GM11168 (cell line): Measurements from ENCODE around the gene PLA2G5.
"Not testable (repeated sequence)": the region's sequence is repeated elsewhere in the genome, so short reads cannot be mapped to it uniquely, and the experiment has no call there.

Experiments used
- in situ Hi-C: fragments of 300-500 bp; cut with MboI; formaldehyde crosslinking; loops from one replicate; pipeline ENCODE4 v1.12.0; 2022; ENCODE audit warnings: low sequenced_read_pairs; ENCODE audit not compliant: unreplicated experiment

PLA2G5 gene

GRCh38 chr1:20069874-20070273, at the start of gene PLA2G5:
TSS of gene PLA2G5 (plus strand) at chr1:20070194. CDS start at chr1:20084831, 14,637 bp downstream.
- in situ Hi-C loops = no loop called here

- in situ Hi-C loops = no loop called here
Observed at GRCh38 chr1:20028125-20028524, 41.9 kb upstream of the PLA2G5 start.

GRCh38 chr1:20028726-20029125, 41.3 kb upstream of the PLA2G5 start:
- in situ Hi-C loops = no loop called here

GRCh38 chr1:20029178-20029912, 40.6 kb upstream of the PLA2G5 start:
- in situ Hi-C loops = no loop called here

- in situ Hi-C loops = not testable (repeated sequence)
Observed at GRCh38 chr1:20030436-20031151, 39.4 kb upstream of the PLA2G5 start.

- in situ Hi-C loops = no loop called here
Observed at GRCh38 chr1:20031161-20031560, 38.8 kb upstream of the PLA2G5 start.

GRCh38 chr1:20031836-20032235, 38.2 kb upstream of the PLA2G5 start:
- in situ Hi-C loops = no loop called here

- in situ Hi-C loops = no loop called here
Observed at GRCh38 chr1:20032425-20032824, 37.6 kb upstream of the PLA2G5 start.

GRCh38 chr1:20033420-20033819, 36.6 kb upstream of the PLA2G5 start:
- in situ Hi-C loops = no loop called here

- in situ Hi-C loops = no loop called here
Observed at GRCh38 chr1:20035114-20035513, 34.9 kb upstream of the PLA2G5 start.

GRCh38 chr1:20037877-20038276, 32.1 kb upstream of the PLA2G5 start:
- in situ Hi-C loops = no loop called here

GRCh38 chr1:20047096-20047495, 22.9 kb upstream of the PLA2G5 start:
- in situ Hi-C loops = no loop called here

- in situ Hi-C loops = no loop called here
Observed at GRCh38 chr1:20048563-20048962, 21.4 kb upstream of the PLA2G5 start.

GRCh38 chr1:20049056-20049798, 20.8 kb upstream of the PLA2G5 start:
- in situ Hi-C loops = not testable (repeated sequence)

- in situ Hi-C loops = no loop called here
Observed at GRCh38 chr1:20051218-20051829, 18.7 kb upstream of the PLA2G5 start.

- in situ Hi-C loops = no loop called here
Observed at GRCh38 chr1:20052386-20052785, 17.6 kb upstream of the PLA2G5 start.

GRCh38 chr1:20057886-20058420, 12.0 kb upstream of the PLA2G5 start:
- in situ Hi-C loops = no loop called here

GRCh38 chr1:20058531-20058930, 11.5 kb upstream of the PLA2G5 start:
- in situ Hi-C loops = no loop called here

GRCh38 chr1:20059847-20060246, 10.1 kb upstream of the PLA2G5 start:
- in situ Hi-C loops = no loop called here

GRCh38 chr1:20060791-20061190, 9.2 kb upstream of the PLA2G5 start:
- in situ Hi-C loops = not testable (repeated sequence)
